B cell (primary cell): Measurements from ENCODE around the gene SLC22A31. TPM values are rescaled to one million over a fixed set of nuclear protein-coding genes. Genes with fewer than 3 reads are reported as not detected.

Experiments used
- ATAC-seq: fragments of 200-7000 bp; cut with Tn5 transposase; one replicate; pipeline ENCODE4 v1.10.0; 2021; ENCODE audit warnings: low read depth, mild to moderate bottlenecking, moderate number of reproducible peaks, moderate library complexity
- CTCF ChIA-PET: fragments of 350-600 bp; sonication (Branson Sonifier 250); formaldehyde crosslinking; loops from one replicate; lab custom pipeline; 2021; ENCODE audit warnings: antibody characterized with exemption, inconsistent platforms; lab: Charles Lee
- POLR2A ChIA-PET: fragments of 350-600 bp; sonication (Branson Sonifier 250); formaldehyde crosslinking; loops from one replicate; lab custom pipeline; 2021; ENCODE audit warnings: antibody characterized with exemption; lab: Charles Lee
- DNase-seq: peaks from one replicate; pipeline ENCODE4 v3.0.0; 2013
- H2AFZ ChIP-seq: 2 replicates; pipeline ENCODE4 v1.6.1; 2012; ENCODE audit warnings: mild to moderate bottlenecking, low read depth, low read length; ENCODE audit not compliant: insufficient read depth, poor library complexity, severe bottlenecking
- H3K27ac ChIP-seq, 2 donors: 1 replicate in 1 of 2; 2 replicates in 1 of 2; pipeline ENCODE4 v1.5.1; 2012 to 2013; ENCODE audit warnings: low read length in 2 of 2, mild to moderate bottlenecking in 2 of 2, moderate library complexity in 1 of 2
- H3K27me3 ChIP-seq, 4 experiments: fragments of 200-600 bp in 1 of 4; sonication (generic) in 1 of 4; replicated peaks in 1 of 4; 1 replicate in 2 of 4; 2 replicates in 2 of 4; pipeline versions ENCODE4 v1.6.1 to v1.7.0; 2013 to 2016; ENCODE audit warnings: low read length in 3 of 4, mild to moderate bottlenecking in 2 of 4, mixed read lengths in 1 of 4, moderate library complexity in 1 of 4; ENCODE audit not compliant: insufficient read depth in 4 of 4, control insufficient read depth in 3 of 4; ENCODE audit errors: control extremely low read depth in 1 of 4
- H3K36me3 ChIP-seq, 2 experiments: replicated peaks in 1 of 2; 1 replicate in 1 of 2; 2 replicates in 1 of 2; pipeline versions ENCODE4 v1.6.1 to v1.7.1; 2013; ENCODE audit warnings: low read length in 1 of 2; ENCODE audit not compliant: insufficient read depth in 2 of 2, control insufficient read depth in 1 of 2; ENCODE audit errors: control extremely low read depth in 1 of 2, extremely low read depth in 1 of 2
- H3K4me1 ChIP-seq, 2 donors: fragments of 200-600 bp in 1 of 2; sonication (generic) in 1 of 2; 1 replicate in 1 of 2; 2 replicates in 1 of 2; pipeline versions ENCODE4 v1.5.1 to v1.6.1; 2013 to 2017; ENCODE audit warnings: low read length in 2 of 2; ENCODE audit not compliant: control insufficient read depth in 2 of 2, insufficient read depth in 2 of 2
- H3K4me2 ChIP-seq: replicated peaks from 2 replicates; pipeline ENCODE3; 2012; ENCODE audit warnings: mild to moderate bottlenecking, low read depth, low read length; ENCODE audit not compliant: poor library complexity, severe bottlenecking
- H3K4me3 ChIP-seq, 5 experiments: fragments of 200-600 bp in 1 of 5; sonication (generic) in 1 of 5; 1 replicate in 3 of 5; 2 replicates in 2 of 5; pipeline versions ENCODE4 v1.5.1 to v1.7.0; 2011 to 2016; ENCODE audit warnings: low read length in 4 of 5, mild to moderate bottlenecking in 4 of 5, low read depth in 2 of 5, control low read depth in 1 of 5, moderate library complexity in 1 of 5; ENCODE audit not compliant: insufficient read depth in 1 of 5; ENCODE audit errors: control extremely low read depth in 1 of 5, extremely low read depth in 1 of 5
- H3K79me2 ChIP-seq: fragments of 200-600 bp; sonication (generic); one replicate; pipeline ENCODE4 v1.6.0; 2016; ENCODE audit warnings: low read length; ENCODE audit not compliant: control insufficient read depth, insufficient read depth
- H3K9ac ChIP-seq: fragments of 200-600 bp; sonication (generic); 2 replicates; pipeline ENCODE4 v1.6.1; 2017; ENCODE audit warnings: mild to moderate bottlenecking, low read length, moderate library complexity
- H3K9me3 ChIP-seq, 3 donors: one replicate each; pipeline versions ENCODE4 v1.6.1 to v1.7.1; 2013; ENCODE audit warnings: low read length in 2 of 3; ENCODE audit not compliant: control insufficient read depth in 2 of 3, insufficient read depth in 1 of 3; ENCODE audit errors: control extremely low read depth in 1 of 3
- H4K20me1 ChIP-seq: 2 replicates; pipeline ENCODE4 v1.6.0; 2012; ENCODE audit warnings: mild to moderate bottlenecking, low read length; ENCODE audit not compliant: insufficient read depth, control insufficient read depth, poor library complexity, severe bottlenecking
- H3K27ac Mint-ChIP-seq: one replicate; pipeline ENCODE4 v1.8.0; 2021; ENCODE audit warnings: mixed read lengths
- H3K27me3 Mint-ChIP-seq: one replicate; pipeline ENCODE4 v1.8.0; 2021; ENCODE audit warnings: mixed read lengths
- H3K4me1 Mint-ChIP-seq: one replicate; pipeline ENCODE4 v1.8.0; 2021; ENCODE audit warnings: mixed read lengths
- H3K4me3 Mint-ChIP-seq: one replicate; pipeline ENCODE4 v1.8.0; 2021; ENCODE audit warnings: mixed read lengths
- H3K9me3 Mint-ChIP-seq: one replicate; pipeline ENCODE4 v1.8.0; 2022; ENCODE audit warnings: mixed read lengths; ENCODE audit not compliant: insufficient read depth
- CTCF ChIP-seq: fragments of 200-600 bp; IDR thresholded peaks from one replicate; pipeline ENCODE4 v1.8.0; 2022; ENCODE audit warnings: antibody characterized with exemption, mild to moderate bottlenecking
- EZH2 ChIP-seq: IDR thresholded peaks from 2 replicates; pipeline ENCODE4 v1.6.1; 2012; ENCODE audit warnings: borderline replicate concordance, low read depth, mild to moderate bottlenecking, moderate library complexity, low read length; ENCODE audit not compliant: insufficient read depth, poor library complexity, severe bottlenecking
- WGBS: methylation state at CpG from one replicate; pipeline ENCODE4 v1.1.5; 2013; ENCODE audit warnings: missing lambda C conversion rate; ENCODE audit not compliant: insufficient coverage; 5-methylcytosine and 5-hydroxymethylcytosine counted together
- intact Hi-C: fragments of 100-400 bp; cut with micrococcal nuclease; formaldehyde crosslinking; loops from one replicate; pipeline ENCODE4 v1.10.0; 2022
- polyA plus RNA-seq: library from polyadenylated mRNA; depleted of rRNA; stranded (reverse); fragments of >200 nt; gene quantifications from 2 replicates; pipeline ENCODE4 v1.2.3, GENCODE V29; 2012
- total RNA-seq, 2 donors: library from RNA; stranded (reverse); fragments of 120-200 nt in 1 of 2; gene quantifications; 1 replicate in 1 of 2; 2 replicates in 1 of 2; pipeline versions ENCODE4 v1.2.3 to v1.2.4, GENCODE V29; 2013 to 2022

The SLC22A31 gene
- total and polyA plus RNA-seq, 2 donors (not counting 1 experiment from before 2014, with no cell fraction given), result 0.33 TPM; not detected in 1

GRCh38 chr16:89160977-89161701 lies 39.2 kb downstream of the SLC22A31 start:
- 94% methylated on average over 29 of the region's 29 CpGs for WGBS
- ATAC-seq (no peak), DNase-seq (no peak)
- peaks cover 0 to 4% (median 0%) of the 10 kb centered on the region in 3 donors for H3K9me3 ChIP-seq
- intact Hi-C loops, result no loop called here
- H3K4me1 ChIP-seq, result peaks cover 3 to 14% of the 10 kb centered on the region in 2 donors
- Mint-ChIP-seq H3K9me3 (no peaks in the 10 kb centered on the region), H3K27ac (no peak overlapping the region), H3K4me3 (no peak overlapping the region), H3K4me1 (peaks cover 8% of the 10 kb centered on the region), H3K27me3 (no peaks in the 10 kb centered on the region)
- no peaks in the 10 kb centered on the region for H3K36me3 ChIP-seq
- no peaks in the 10 kb centered on the region for H3K79me2 ChIP-seq
- H2AFZ ChIP-seq, result no peak overlapping the region
- H3K4me2 ChIP-seq, result no peak overlapping the region
- TF ChIP-seq EZH2 (no peak), CTCF (no peak)
- ChIA-PET CTCF (no interaction called here), POLR2A (interaction anchor here (1.3 kb wide), 1 partner anchor 10 kb away, joined by 4 read pairs; no protein-coding TSS in a partner anchor)
- H3K9ac ChIP-seq, result no peak overlapping the region
- no peaks in the 10 kb centered on the region for H3K27me3 ChIP-seq
- H4K20me1 ChIP-seq, result peaks cover 7% of the 10 kb centered on the region
- H3K27ac ChIP-seq, result no peak overlapping the region
- no peak overlapping the region for H3K4me3 ChIP-seq

GRCh38 chr16:89159850-89160354 lies 40.4 kb downstream of the SLC22A31 start:
- Histone ChIP-seq H3K4me2 (no peak overlapping the region), H3K4me3 (no peak overlapping the region), H3K36me3 (no peaks in the 10 kb centered on the region), H3K27me3 (no peaks in the 10 kb centered on the region), H3K9ac (no peak overlapping the region), H3K4me1 (peaks cover 3 to 14% of the 10 kb centered on the region in 2 donors), H2AFZ (no peak overlapping the region), H3K79me2 (no peaks in the 10 kb centered on the region), H3K9me3 (peaks cover 0 to 4% (median 0%) of the 10 kb centered on the region in 3 donors), H4K20me1 (peaks cover 7% of the 10 kb centered on the region), H3K27ac (no peak overlapping the region)
- TF ChIP-seq EZH2 (no peak), CTCF (no peak)
- H3K27me3 Mint-ChIP-seq, result no peaks in the 10 kb centered on the region
- 95% methylated on average over 16 of the region's 20 CpGs for WGBS
- ATAC-seq (no peak), DNase-seq (no peak)
- H3K4me1 Mint-ChIP-seq, result peaks cover 21% of the 10 kb centered on the region
- H3K27ac Mint-ChIP-seq, result no peak overlapping the region
- ChIA-PET POLR2A (no interaction called here), CTCF (no interaction called here)
- H3K9me3 Mint-ChIP-seq, result no peaks in the 10 kb centered on the region
- intact Hi-C loops, result no loop called here
- H3K4me3 Mint-ChIP-seq, result no peak overlapping the region
